Measurements from ENCODE around the gene PTPRN. TPM values are rescaled to one million over a fixed set of nuclear protein-coding genes. Genes with fewer than 3 reads are reported as not detected.

Gene PTPRN
- polyA plus RNA-seq, 1 experiment: 11.7 TPM

DNA sequence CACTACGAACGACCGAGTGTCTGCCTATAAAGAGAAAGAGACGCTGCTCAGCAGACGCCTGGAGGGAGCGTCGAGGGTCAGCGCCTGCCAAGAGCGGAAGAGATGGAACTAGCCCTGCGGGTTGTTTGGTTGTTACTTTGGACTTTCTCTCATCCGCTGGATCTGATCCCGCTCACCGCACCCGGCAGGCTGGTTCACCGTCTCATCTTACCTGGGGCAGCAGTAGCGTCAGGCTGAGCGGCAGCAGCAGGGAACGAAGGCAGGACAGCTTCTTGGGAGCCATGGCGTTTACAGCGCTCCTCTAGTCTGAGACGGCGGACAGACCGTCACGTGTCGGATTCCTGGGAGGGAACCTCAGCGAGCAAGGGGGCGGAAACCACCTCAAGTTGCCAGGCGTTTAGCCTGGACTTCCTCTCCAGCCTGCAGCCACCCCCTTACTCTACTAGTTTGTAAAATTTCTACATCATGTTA, 65.9 kb downstream of the PTPRN start:
- TF ChIP-seq, protein P1, sequence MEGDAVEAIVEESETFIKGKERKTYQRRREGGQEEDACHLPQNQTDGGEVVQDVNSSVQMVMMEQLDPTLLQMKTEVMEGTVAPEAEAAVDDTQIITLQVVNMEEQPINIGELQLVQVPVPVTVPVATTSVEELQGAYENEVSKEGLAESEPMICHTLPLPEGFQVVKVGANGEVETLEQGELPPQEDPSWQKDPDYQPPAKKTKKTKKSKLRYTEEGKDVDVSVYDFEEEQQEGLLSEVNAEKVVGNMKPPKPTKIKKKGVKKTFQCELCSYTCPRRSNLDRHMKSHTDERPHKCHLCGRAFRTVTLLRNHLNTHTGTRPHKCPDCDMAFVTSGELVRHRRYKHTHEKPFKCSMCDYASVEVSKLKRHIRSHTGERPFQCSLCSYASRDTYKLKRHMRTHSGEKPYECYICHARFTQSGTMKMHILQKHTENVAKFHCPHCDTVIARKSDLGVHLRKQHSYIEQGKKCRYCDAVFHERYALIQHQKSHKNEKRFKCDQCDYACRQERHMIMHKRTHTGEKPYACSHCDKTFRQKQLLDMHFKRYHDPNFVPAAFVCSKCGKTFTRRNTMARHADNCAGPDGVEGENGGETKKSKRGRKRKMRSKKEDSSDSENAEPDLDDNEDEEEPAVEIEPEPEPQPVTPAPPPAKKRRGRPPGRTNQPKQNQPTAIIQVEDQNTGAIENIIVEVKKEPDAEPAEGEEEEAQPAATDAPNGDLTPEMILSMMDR (IDR thresholded peaks at IDR 0.05; ENCODE audit: low read depth, low read length): no peak
- peak overlapping the region; percentile 41 for H3K4me3 ChIP-seq (ENCODE audit: low read depth, low read length)
- no peaks in the 10 kb centered on the region for H3K27me3 ChIP-seq (ENCODE audit: control insufficient read depth, insufficient read depth, low read length)
- ChIA-PET POLR2A (no interaction called here), CTCF (interaction anchor here (0.8 to 1.3 kb wide), 2 partner anchors 33 to 52 kb away, joined by 3 read pairs; no protein-coding TSS in a partner anchor)
- H3K9me3 ChIP-seq (ENCODE audit: control insufficient read depth, insufficient read depth, low read length): no peaks in the 10 kb centered on the region; the same call in 1 of the 2 replicates
- no peak for DNase-seq (ENCODE audit: low read depth, low spot score)
- H3K27ac ChIP-seq (ENCODE audit: low read depth, low read length): no peak overlapping the region

Small RNAs within 50 kb of the gene (small RNA-seq; reads per million reads assigned to genes)
- gene AC053503.3 (ENCODE audit: insufficient read length, low read depth): not detected
- 2.4 reads per million for gene MIR153-1 (ENCODE audit: insufficient read length, low read depth)

Other genes starting within 250 kb of the PTPRN start
- gene IHH, start 248.5 kb downstream of the PTPRN start, polyA plus RNA-seq (2011; rRNA removed): 0.04 TPM in 1 of 2 replicates, not detected in the other
- gene NHEJ1, start 148.6 kb downstream of the PTPRN start, polyA plus RNA-seq (2011; rRNA removed): 21.9 and 22.9 TPM in 2 replicates
- gene SLC23A3, start 139.4 kb downstream of the PTPRN start, polyA plus RNA-seq (2011; rRNA removed): 0.26 and 0.53 TPM in 2 replicates
- gene CNPPD1, start 132.5 kb downstream of the PTPRN start, polyA plus RNA-seq (2011; rRNA removed): 28.0 and 29.9 TPM in 2 replicates
- 71.7 and 78.7 TPM in 2 replicates for gene RETREG2, start 131.1 kb downstream of the PTPRN start, polyA plus RNA-seq (2011; rRNA removed)
- gene ZFAND2B, start 102.6 kb downstream of the PTPRN start, polyA plus RNA-seq (2011; rRNA removed): 24.5 and 29.6 TPM in 2 replicates
- 20.9 and 22.2 TPM in 2 replicates for gene ABCB6, start 90.4 kb downstream of the PTPRN start, polyA plus RNA-seq (2011; rRNA removed)
- 81.0 and 84.3 TPM in 2 replicates for gene ATG9A, start 79.8 kb downstream of the PTPRN start, polyA plus RNA-seq (2011; rRNA removed)
- 20.3 and 22.0 TPM in 2 replicates for gene ANKZF1, start 79.6 kb downstream of the PTPRN start, polyA plus RNA-seq (2011; rRNA removed)
- gene GLB1L, start 64.0 kb downstream of the PTPRN start, polyA plus RNA-seq (2011; rRNA removed): 8.8 and 9.6 TPM in 2 replicates
- gene STK16, start 63.9 kb downstream of the PTPRN start, polyA plus RNA-seq (2011; rRNA removed): 33.9 and 36.6 TPM in 2 replicates
- gene TUBA4B, start 56.2 kb downstream of the PTPRN start, polyA plus RNA-seq (2011; rRNA removed): not detected in 2 replicates
- gene TUBA4A, start 55.5 kb downstream of the PTPRN start, polyA plus RNA-seq (2011; rRNA removed): 22.4 and 22.6 TPM in 2 replicates
- 40.6 and 41.1 TPM in 2 replicates for gene DNAJB2, start 30.0 kb downstream of the PTPRN start, polyA plus RNA-seq (2011; rRNA removed)
- not detected in 2 replicates for gene RESP18, start 23.3 kb upstream of the PTPRN start, polyA plus RNA-seq (2011; rRNA removed)
- gene DNPEP, start 78.5 kb upstream of the PTPRN start, polyA plus RNA-seq (2011; rRNA removed): 41.5 and 71.2 TPM in 2 replicates
- gene DES, start 109.0 kb upstream of the PTPRN start, polyA plus RNA-seq (2011; rRNA removed): 19.8 and 24.9 TPM in 2 replicates
- gene SPEG, start 125.4 kb upstream of the PTPRN start, polyA plus RNA-seq (2011; rRNA removed): 28.0 and 32.8 TPM in 2 replicates
- gene GMPPA, start 189.5 kb upstream of the PTPRN start, polyA plus RNA-seq (2011; rRNA removed): 90.1 and 97.7 TPM in 2 replicates
- gene ASIC4, start 205.1 kb upstream of the PTPRN start, polyA plus RNA-seq (2011; rRNA removed): not detected in 2 replicates
- 24.4 and 37.2 TPM in 2 replicates for gene CHPF, start 234.4 kb upstream of the PTPRN start, polyA plus RNA-seq (2011; rRNA removed)
- 0.83 and 1.2 TPM in 2 replicates for gene TMEM198, start 234.6 kb upstream of the PTPRN start, polyA plus RNA-seq (2011; rRNA removed)

Measured in AG04450 (cell line).